Gastrocnemius medialis (tissue), 4 donors: ENCODE results near the gene PEX12.

Experiments used
- POLR2A ChIP-seq, 2 donors: fragments of 450-650 bp; IDR thresholded peaks; one replicate each; pipeline ENCODE4 v1.6.1; 2017; ENCODE audit warnings: antibody characterized with exemption in 2 of 2, mild to moderate bottlenecking in 2 of 2, moderate library complexity in 2 of 2
- TF ChIP-seq, protein P1 (sequence below), 5 experiments: fragments of 450-650 bp in 3 of 5; fragments of 200-600 bp in 2 of 5; sonication (generic) in 2 of 5; IDR thresholded peaks in 4 of 5; conservative IDR thresholded peaks in 1 of 5; 1 replicate in 4 of 5; 2 replicates in 1 of 5; pipeline ENCODE4 v1.5.1; 2016 to 2019; ENCODE audit warnings: antibody characterized with exemption in 5 of 5, mild to moderate bottlenecking in 3 of 5, moderate library complexity in 3 of 5

- TF ChIP-seq, protein P1, sequence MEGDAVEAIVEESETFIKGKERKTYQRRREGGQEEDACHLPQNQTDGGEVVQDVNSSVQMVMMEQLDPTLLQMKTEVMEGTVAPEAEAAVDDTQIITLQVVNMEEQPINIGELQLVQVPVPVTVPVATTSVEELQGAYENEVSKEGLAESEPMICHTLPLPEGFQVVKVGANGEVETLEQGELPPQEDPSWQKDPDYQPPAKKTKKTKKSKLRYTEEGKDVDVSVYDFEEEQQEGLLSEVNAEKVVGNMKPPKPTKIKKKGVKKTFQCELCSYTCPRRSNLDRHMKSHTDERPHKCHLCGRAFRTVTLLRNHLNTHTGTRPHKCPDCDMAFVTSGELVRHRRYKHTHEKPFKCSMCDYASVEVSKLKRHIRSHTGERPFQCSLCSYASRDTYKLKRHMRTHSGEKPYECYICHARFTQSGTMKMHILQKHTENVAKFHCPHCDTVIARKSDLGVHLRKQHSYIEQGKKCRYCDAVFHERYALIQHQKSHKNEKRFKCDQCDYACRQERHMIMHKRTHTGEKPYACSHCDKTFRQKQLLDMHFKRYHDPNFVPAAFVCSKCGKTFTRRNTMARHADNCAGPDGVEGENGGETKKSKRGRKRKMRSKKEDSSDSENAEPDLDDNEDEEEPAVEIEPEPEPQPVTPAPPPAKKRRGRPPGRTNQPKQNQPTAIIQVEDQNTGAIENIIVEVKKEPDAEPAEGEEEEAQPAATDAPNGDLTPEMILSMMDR (IDR thresholded peaks at IDR 0.05 in 4 of 5, conservative IDR thresholded peaks at IDR 0.05 in 1 of 5): no peak
- TF ChIP-seq POLR2A (IDR thresholded peaks at IDR 0.05): no peak
These were observed 18.3 kb upstream of the PEX12 start for GRCh38 chr17:35596530-35597233.
